Glomerular endothelial cell (primary cell): ENCODE data around the gene NXN. TPM values are rescaled to one million over a fixed set of nuclear protein-coding genes. Genes with fewer than 3 reads are reported as not detected.
"Not testable (repeated sequence)": the region's sequence is repeated elsewhere in the genome, so short reads cannot be mapped to it uniquely, and the experiment has no call there.

Experiments used
- DNase-seq: peaks from one replicate; pipeline ENCODE4 v3.0.0-alpha.2; 2011; ENCODE audit warnings: low read depth, low spot score; ENCODE audit errors: extremely low read depth
- total RNA-seq: library from RNA; depleted of rRNA; stranded (reverse); fragments of >200 nt; gene quantifications from 2 replicates; pipeline ENCODE4 v1.2.3, GENCODE V29; 2015

NXN gene
- total RNA-seq, 1 donor from 2014 or later = 55.7 TPM

- no peak for DNase-seq
Observed at GRCh38 chr17:838486-838885, 141.1 kb downstream of the NXN start.

- DNase-seq = no peak
Observed at GRCh38 chr17:836151-836550, 143.4 kb downstream of the NXN start.

GRCh38 chr17:835721-836120 is 143.9 kb downstream of the NXN start:
- DNase-seq = not testable (repeated sequence)

- DNase-seq = no peak
Observed at GRCh38 chr17:835263-835662, 144.3 kb downstream of the NXN start.

GRCh38 chr17:834136-834535 is 145.4 kb downstream of the NXN start:
- no peak for DNase-seq

GRCh38 chr17:830950-831349 is 148.6 kb downstream of the NXN start:
- no peak for DNase-seq

- no peak for DNase-seq
Observed at GRCh38 chr17:830381-830780, 149.2 kb downstream of the NXN start.

- DNase-seq = not testable (repeated sequence)
Observed at GRCh38 chr17:829614-830013, 150.0 kb downstream of the NXN start.

GRCh38 chr17:828761-829160 is 150.8 kb downstream of the NXN start:
- DNase-seq = no peak

GRCh38 chr17:826778-827177 is 152.8 kb downstream of the NXN start:
- no peak for DNase-seq

- DNase-seq = no peak
Observed at GRCh38 chr17:825216-825615, 154.4 kb downstream of the NXN start.

- no peak for DNase-seq
Observed at GRCh38 chr17:824378-824777, 155.2 kb downstream of the NXN start.

GRCh38 chr17:823501-823902 is 156.1 kb downstream of the NXN start:
- no peak for DNase-seq

GRCh38 chr17:819251-819650 is 160.3 kb downstream of the NXN start:
- no peak for DNase-seq

- no peak for DNase-seq
Observed at GRCh38 chr17:814371-814770, 165.2 kb downstream of the NXN start.

GRCh38 chr17:812638-813204 is 166.9 kb downstream of the NXN start:
- DNase-seq = no peak

- no peak for DNase-seq
Observed at GRCh38 chr17:811051-811784, 168.4 kb downstream of the NXN start.

- DNase-seq = no peak
Observed at GRCh38 chr17:807523-808294, 171.9 kb downstream of the NXN start.

- DNase-seq = no peak
Observed at GRCh38 chr17:806781-807522, 172.6 kb downstream of the NXN start.

GRCh38 chr17:806346-806745 is 173.2 kb downstream of the NXN start:
- no peak for DNase-seq

- not testable (repeated sequence) for DNase-seq
Observed at GRCh38 chr17:805886-806285, 173.7 kb downstream of the NXN start.
